NCI-H187 (cell line): ENCODE results near the gene SERINC1.
"Not testable (repeated sequence)": the region's sequence is repeated elsewhere in the genome, so short reads cannot be mapped to it uniquely, and the experiment has no call there.

Experiments used
- DNase-seq, 2 experiments: peaks; one replicate each; lab custom pipeline; 2025; lab: John Stamatoyannopoulos, UW

Gene SERINC1

GRCh38 chr6:122471107-122472021 is at the start of gene SERINC1:
TSS of gene SERINC1 (minus strand) at chr6:122471807. CDS start at chr6:122471737, 70 bp downstream.
- peak; percentile 91 to 92 for DNase-seq

DNA sequence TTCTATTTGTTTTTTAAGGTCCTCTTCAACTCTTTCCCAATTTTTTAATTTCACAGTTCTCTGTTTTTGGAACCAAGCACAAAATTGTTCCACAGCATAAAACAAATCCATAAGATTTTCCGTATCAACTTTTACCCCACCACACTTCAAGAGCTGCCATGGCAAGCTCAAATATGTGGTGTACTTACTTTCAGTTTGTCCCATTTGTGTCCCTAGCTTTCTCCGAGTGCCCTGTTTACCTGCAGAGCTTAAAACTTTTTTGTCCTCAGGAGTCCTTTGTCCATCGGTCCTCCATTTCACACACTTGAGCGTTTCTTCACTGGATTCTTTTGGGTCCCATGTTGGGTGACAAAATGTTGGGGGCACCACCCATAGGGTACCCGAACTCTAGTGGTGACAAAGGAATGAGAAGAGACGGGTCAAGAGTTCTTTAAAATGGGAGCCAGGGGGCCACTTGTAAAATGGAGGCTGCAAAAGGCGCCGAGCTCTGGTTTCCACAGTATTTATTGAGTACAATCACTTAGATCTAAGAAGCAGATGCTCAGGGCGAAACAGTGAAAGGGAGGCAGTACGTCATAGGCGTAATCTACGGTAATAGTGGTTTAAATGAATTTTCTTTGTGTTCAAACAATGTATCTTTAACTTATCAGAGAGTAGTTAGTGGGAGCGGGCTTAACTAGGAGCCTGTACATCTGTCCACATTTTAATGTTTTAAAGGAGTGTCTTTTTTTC is 39.8 kb upstream of the SERINC1 start:
- no peak for DNase-seq

DNA sequence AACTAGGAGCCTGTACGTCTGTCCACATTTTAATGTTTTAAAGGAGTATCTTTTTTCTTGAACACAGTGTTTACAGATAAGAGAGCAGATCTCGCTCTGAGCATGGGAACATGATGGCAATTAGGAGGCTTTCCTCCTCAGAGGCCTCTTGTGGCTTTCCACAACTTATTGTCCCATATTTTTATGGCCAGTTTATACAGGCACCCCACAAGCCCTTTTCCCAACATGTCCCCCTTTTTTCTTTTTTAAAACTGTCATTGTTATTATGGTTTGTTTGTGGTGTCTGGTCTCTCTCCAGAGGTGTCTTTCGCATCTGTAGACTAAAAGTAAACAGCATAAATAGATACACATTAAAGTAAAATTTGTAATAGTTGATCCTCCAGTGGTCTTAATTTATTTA is 33.6 kb upstream of the SERINC1 start:
- DNase-seq: not testable (repeated sequence)

DNA sequence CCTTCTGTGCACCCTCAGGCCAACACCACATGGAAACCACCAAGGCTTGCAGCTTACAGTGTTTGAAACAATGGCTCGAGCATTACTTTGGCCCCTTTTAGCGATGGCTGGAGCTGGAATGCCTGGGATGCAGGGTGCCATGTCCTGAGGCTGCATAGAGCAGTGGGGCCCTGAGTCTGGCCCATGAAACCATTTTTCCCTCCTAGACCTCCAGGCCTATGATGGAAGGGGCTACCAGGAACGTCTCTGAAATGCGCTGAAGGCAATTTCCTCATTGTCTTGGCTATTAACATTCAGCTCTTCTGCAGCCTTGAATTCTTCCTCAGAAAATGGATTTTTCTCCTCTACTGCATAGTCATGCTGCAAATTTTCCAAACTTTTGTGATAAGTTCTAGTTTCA is 29.9 kb upstream of the SERINC1 start:
- no peak for DNase-seq

- no peak for DNase-seq
Measured at GRCh38 chr6:122495612-122496011, 24.0 kb upstream of the SERINC1 start.

GRCh38 chr6:122494665-122495272 is 23.2 kb upstream of the SERINC1 start:
- peak; percentile 15 to 56 for DNase-seq

DNA sequence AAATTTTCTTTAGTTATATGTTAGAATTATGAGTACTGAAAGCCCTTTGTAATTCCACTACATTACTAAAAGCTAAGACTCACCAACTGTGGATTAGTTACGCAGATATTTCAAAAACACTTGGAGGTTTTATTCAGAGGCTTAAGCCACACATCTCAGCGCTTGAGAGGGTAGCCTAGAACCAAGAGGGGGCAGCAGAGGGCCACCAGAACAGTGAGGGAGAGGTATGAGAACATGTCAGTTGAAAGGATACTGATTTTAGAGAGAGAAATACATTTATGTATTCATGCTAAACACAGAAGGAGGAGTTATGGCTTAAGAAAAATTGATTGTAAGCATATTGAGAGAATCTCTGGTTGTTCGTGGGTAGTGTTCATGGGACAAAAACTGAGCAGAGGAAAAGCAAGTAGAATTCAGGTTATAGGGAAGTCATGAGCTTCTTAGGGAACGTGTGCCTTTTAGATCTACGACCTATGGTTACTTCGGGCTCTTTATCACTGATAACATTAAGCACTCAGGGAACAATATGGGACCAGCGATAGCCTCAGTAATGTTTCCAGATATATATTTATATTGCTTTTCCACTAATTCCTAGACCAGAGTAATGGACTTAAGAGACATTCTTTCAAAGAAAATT is 20.4 kb upstream of the SERINC1 start:
- DNase-seq: peak; percentile 60 to 63

DNA sequence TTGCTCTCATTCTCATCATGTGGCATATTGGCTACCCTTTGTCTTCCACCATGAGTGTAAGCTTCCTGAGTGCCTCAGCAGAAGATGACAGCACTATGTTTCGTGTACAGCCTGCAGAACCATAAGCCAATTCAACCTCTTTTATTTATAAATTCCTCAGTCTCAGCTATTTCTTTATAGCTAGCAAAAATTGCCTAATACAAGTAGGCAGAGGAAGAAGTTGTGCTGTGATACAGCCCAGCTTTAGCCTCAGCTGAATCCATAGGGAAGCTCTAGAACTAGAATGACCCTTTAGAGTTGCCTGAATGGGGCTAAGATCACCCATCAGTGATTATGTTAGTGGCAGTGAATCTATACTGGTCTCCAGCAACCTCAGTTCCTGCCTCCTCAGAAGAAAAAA is 19.0 kb upstream of the SERINC1 start:
- no peak for DNase-seq

DNA sequence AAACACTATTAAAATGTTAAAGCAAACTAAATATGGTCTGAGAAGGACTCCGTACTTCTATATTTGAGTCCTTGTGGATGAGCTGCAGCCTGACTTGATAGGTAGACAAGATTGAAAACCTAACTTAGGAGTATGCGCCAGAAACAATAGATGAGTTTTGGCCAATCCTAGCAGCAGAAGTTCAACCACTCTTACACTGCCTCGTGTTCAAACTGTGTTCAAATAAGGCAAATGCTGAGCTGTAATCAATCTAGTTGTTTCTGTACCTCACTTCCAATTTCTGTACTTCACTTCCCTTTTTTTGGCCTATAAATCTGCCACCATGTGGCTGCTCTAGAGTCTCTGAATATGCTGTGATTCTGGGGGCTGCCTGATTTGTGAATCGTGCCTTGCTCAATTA is 13.2 kb upstream of the SERINC1 start:
- DNase-seq: no peak

DNA sequence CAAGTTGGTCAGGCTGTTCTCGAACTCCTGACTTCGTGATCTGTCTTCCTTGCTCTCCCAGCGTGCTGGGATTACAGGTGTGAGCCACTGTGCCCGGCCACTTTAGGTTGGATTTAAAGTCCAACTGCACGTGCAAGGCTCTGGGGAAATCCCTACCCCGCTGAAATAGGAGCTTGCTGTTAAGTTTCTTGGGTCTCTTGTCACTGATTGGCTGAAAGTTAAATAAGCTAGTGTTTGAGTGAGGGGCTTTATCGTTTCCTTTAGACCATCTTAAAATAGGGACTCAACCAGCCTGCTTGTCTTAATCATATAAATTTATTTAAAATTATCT is 11.1 kb upstream of the SERINC1 start:
- no peak for DNase-seq

- DNase-seq: no peak
Measured at GRCh38 chr6:122476131-122476530, 4.5 kb upstream of the SERINC1 start.

DNA sequence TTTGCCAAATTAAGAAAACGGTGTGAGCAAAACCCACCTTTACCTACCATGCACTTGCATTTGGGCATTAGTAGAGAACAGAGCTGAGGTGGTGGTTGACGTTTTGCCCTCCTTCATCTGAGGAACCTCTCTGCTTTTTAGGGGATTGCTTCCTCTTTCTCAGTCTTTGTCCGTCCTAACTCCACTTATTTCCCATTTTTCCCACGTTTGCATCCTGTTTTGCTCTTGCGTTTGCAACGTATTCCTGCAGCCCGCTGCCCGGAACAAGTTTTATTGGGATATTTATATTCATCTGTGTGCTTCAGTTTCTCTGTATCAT is 374 bp upstream of the SERINC1 start:
- DNase-seq: no peak

- no peak for DNase-seq
Measured at GRCh38 chr6:122461885-122462284, 9.7 kb downstream of the SERINC1 start.

GRCh38 chr6:122459865-122460416 is 11.7 kb downstream of the SERINC1 start:
- DNase-seq: not testable (repeated sequence)

GRCh38 chr6:122459240-122459639 is 12.4 kb downstream of the SERINC1 start:
- DNase-seq: no peak

DNA sequence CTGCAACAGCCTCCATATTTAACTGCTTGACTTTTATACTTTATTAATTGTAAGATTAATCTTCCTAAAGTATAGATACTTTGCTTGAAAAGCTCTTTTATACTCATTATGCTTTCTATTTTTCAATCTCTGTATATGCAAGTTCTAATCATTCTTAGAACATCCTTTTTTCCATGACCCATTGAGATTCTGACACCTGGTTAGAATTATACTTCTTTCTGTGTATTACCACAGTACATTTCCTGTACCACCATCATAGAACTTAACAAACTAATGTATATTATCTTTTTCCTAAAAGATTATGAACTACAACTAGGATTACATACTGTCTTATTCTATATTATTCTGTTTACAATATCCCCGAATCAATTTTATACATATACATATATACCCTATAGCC is 13.5 kb downstream of the SERINC1 start:
- DNase-seq: no peak

DNA sequence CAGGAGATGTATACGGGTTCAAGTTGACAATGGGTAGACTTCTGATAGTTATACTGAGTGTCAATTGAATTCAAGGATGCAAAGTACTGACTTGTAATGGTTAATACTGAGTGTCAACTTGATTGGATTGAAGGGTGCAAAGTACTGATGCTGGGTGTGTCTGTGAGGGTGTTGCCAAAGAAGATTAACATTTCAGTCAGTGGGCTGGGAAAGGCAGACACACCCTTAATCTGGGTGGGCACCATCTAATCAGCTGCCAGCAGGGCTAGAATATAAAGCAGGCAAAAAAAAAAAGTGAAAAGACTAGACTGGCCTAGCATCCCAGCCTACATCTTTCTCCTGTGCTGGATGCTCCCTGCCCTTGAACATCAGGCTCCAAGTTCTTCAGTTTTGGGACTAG is 16.5 kb downstream of the SERINC1 start:
- not testable (repeated sequence) for DNase-seq

DNA sequence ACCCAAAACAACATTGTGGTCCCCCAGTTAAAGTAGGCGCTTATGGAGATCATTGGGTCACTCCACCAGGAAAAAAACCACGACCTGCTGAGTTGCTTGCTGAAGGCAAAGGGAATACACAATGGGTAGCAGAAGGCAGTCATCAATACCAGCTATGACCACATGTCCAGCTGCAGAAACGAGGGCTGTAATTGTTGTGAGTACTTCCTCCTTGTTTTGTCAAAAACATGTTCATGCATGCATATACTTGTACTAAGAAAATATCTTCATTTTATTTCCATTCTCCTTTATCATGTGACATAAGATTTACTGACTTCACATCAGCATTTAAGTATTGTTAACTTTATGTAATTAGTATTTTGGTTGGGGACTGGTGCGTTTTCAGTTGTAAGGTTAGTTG is 16.9 kb downstream of the SERINC1 start:
- no peak for DNase-seq

GRCh38 chr6:122452509-122452908 is 19.1 kb downstream of the SERINC1 start:
- DNase-seq: no peak

- no peak for DNase-seq
Measured at GRCh38 chr6:122449069-122449468, 22.5 kb downstream of the SERINC1 start.

GRCh38 chr6:122445274-122445673 is 26.3 kb downstream of the SERINC1 start:
- no peak for DNase-seq

GRCh38 chr6:122438975-122439374 is 32.6 kb downstream of the SERINC1 start:
- DNase-seq: no peak
